HPDE6-E6E7 (cell line): ENCODE results near the gene FLACC1.
"Not testable (repeated sequence)": the region's sequence is repeated elsewhere in the genome, so short reads cannot be mapped to it uniquely, and the experiment has no call there.

Source experiments
- DNase-seq: peaks from one replicate; pipeline ENCODE4 v3.0.0; 2011; ENCODE audit warnings: missing footprints; ENCODE audit errors: extremely low spot score

The FLACC1 gene, protein sequence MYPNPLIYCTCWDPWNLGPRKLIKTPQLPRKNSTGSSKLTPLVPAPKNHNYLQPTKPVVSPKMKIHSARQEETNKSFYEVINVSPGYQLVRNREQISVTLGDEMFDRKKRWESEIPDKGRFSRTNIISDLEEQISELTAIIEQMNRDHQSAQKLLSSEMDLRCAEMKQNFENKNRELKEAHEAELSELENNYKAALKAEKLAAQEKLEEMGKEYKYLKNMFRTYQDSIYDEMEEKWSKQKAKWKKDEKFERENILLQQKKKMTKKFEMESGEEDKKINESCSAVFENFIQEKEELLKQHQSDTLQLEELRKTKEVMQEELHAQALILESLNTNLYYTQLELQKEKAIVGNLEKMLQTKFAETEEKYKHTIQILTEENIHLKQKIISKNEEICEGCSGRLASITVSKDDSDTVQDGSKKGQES

DNA sequence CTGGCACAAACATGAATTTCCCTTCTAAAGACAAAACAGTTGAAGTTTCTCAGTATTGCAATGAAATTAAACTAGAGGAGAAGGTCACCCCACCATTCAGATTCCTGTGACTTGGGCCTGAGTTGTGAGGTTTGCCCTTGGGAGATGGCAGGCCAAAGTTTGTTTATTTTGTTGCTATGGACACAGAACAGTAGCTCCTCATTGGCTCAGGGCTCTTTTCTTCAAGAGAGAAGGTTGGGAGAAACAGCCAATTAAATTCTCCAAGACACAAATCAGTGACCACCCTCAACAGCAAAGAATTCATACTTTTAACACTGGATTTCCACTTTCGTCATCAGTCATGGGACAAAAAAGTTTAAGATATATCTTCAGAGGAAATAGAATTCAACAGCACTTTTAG, at the start of gene FLACC1:
Gene FLACC1 (minus strand): TSS at position 125 of the 400 bp plus-strand sequence. CDS start 5,941 bp downstream, outside the sequence.
- DNase-seq, result peak; percentile 12

DNA sequence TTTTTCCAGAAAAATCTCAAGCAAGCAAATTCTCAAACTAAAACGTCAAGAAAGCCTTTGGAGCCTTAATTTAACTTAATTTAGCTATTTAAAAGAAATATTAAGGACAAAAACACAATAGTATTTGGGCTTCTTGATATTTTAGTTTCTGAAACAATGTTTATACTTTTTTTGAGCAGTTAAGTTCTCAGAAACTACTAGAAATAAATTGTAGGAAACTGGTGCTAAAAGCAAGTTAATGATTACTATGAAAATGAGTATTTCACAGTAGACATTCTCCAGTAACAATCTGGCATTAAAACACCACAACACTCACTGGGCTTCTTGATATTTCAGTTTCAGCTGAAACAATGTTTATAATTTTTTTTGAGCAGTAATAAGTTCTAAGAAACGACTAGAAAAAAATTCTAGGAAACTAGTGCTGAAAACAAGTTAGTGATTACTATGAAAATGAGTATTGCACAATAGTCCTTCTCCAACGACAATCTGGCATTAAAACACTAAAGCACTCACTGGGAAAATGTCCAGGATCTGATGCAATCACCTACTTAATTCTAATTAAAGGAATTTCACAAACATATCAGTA, 49.0 kb upstream of the FLACC1 start:
- no peak for DNase-seq

DNA sequence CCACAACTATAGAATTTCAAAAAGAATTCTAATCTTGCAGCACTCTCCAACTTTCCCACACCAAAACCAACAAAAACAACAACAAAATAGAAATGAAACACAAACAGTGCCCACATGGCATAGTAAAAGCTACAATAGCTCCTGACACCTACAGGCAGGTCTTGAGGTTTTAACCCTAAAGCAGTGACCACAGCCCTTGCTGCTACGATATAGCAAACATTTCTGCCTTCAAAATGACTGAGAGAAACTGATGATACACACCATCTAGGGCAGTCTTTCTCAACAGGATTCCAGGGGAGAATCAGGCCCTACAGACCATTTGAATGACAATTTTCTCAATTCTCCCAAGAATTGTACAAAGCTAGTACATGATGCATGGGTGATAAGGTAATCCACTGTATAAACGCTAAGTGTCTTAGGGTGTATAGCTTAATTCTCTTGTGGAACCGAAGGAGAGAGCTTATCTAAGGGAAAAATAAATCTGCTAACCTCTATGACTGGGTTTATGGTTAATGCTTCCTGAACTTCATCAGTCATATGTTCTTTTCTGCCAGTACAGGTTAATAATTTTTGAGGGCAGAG, 47.6 kb upstream of the FLACC1 start:
- no peak for DNase-seq

DNA sequence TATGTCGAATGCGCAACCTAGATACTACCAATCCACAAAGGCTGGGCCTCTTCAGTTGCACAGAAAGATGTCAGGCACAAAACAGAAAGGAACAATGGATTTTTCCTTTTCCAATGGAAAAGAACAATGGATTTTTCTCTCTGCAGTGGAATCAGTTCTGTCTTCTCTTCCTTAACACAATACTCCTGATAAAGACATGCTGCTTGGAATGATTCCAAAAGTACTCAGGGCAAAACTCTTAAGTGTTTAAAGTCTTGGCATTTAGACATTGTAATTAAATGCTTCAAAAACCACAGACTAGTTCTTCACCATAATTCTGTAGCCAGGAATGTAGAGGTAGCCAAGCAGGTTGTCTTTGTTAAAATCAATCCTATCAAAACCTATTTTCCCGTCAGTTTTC, 46.7 kb upstream of the FLACC1 start:
- no peak for DNase-seq

DNA sequence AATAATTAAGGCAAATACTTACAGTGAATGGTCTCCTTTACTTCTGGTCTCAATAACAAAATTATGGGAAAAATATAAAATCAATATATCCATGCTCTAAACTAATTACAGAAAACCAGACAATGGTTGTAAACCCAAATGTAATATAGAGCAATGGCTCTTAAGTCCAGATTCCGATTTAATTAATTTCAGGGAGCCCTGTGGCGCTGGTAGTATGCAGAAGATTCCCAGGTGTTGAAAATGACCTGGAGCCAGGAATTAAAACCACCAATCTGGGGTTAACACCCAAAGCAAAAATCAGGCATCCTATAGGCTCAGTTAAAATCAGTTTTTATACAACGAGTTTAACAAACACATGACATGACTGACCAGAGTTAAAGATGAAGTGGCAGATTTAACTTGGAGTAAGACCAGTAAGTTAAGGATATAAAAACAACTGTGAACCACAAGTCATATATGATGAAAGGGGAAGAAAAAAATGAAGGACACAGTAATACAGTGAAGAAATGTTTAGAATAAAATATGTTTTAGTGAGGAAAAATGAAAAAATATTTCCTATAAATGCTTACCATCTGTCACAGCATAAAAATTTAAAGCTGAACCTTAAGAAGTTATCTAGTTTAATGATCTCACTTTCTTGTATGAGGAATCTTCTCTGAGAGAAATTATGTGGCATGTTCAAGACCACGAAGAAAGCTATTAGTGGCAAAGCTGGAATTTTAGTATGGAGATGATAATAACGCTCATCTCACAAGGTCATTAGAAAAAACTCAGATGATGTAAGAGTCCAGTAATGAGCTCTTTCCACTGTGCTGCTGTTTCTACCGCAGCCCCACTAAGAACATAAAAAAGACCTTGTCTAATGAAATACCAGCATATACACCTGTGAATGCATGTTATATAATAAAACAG, 45.8 kb upstream of the FLACC1 start:
- DNase-seq, result no peak

DNA sequence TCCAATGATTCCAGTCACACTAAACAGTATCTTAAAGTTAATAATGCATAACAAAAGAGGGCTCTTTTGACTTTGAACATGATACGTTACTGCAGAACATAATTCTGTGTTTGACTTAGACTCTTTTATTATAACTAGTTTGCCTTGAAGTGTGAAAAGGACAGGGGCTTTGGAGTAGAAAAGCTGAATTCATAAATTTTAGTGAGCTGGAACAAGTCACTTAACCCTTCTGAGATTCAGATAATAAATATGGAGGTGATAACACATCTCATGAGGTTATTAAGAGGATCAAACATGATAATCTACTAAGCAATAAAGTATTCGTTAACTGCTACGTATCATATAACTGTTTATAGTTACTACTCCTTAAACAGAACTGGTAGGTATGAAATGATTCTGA, 44.7 kb upstream of the FLACC1 start:
- no peak for DNase-seq

DNA sequence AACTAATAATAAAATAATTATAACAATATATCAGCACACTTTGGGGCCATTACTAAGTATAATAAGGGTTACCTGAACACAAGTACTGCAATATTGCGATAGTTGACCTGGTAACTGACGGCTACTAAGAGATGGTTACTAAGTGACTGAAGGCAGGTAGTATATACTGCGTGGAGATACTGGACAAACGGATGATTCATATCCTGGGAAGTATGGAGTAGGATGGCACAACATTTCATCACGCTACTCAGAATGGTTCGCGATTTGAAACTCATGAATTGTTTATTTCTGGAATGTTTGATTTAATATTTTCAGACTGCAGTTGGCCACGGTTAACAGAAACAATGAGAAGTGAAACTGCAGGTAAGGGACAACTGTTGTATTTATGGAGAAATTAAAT, 39.5 kb upstream of the FLACC1 start:
- peak; percentile 26 for DNase-seq

DNA sequence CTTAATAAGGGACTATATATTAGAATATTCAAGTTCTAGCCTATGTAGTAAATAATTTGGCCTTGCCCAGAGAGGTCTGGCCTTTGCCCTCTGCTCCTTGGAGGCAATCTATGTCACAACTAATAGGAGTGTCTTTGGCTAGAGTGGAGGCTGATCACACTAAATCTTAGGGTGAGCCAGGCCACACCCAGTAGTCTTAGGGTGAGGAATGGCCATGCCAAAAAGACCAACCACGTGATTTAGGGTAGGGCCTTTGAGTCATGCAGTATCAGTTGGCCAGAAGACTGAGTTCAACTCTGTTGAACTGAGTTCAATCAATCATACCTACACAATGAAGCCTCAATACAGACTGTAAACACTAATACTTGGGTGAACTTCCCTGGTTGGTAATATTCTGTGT, 26.0 kb upstream of the FLACC1 start:
- DNase-seq, result peak; percentile 23

DNA sequence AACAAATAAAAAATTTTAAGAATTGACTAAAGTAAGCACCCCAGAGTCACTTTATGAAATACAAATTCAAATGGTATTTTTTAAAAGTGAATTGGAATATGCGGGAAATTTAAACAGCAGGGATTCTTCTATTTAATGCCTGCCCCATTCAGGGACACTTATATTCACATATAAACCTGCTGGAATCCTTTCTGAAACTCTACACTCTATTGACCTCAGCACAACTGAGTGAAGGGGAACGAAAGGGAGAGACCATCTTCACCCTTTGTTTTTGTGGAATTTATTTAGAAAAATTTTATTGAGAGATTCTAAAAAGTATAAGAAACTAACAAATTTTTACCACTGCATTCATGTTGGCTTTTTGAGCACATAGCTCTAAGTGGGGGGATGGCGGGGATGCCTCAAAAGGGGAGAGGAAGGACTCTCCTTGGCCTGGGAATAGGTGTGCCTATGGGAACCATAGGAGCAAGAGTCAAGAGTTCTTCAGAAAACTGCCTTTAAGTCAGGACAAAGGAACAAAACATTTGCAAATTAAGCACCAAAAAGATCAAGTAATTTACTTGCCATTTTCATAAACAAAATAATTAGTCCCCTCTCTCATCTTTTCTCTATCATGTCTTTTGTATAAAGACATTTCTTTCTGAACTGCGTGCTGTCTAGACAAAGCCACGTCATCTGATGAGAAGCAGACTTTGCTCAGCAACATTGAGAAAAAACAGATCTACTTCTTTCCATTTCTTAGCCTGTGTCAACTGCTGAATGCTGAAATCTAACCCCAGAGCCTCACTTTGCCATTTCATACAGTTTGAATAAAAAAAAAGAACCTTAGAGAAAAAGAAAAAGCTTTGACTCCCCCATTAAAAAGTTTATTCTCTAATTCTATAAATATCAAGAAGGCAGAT, 21.6 kb upstream of the FLACC1 start:
- no peak for DNase-seq

DNA sequence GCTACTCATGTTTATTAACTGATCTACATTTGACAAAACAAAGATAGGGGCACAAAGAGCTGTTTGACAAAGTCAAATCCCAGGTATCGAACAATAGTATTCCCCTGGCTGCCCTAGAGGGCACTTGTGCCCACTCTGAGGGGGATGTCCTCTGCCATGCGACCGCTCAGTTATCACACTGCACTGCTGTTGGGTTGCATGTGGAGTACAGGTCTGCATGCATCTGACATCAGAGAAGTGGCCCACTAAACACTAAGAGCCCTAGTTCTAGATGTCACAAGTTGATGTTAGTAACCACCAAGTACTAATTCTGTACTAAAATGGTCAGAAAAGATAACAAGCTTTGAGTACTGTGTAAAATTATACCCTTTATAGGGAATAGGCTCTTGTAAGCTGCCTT, 20.1 kb upstream of the FLACC1 start:
- DNase-seq, result no peak

DNA sequence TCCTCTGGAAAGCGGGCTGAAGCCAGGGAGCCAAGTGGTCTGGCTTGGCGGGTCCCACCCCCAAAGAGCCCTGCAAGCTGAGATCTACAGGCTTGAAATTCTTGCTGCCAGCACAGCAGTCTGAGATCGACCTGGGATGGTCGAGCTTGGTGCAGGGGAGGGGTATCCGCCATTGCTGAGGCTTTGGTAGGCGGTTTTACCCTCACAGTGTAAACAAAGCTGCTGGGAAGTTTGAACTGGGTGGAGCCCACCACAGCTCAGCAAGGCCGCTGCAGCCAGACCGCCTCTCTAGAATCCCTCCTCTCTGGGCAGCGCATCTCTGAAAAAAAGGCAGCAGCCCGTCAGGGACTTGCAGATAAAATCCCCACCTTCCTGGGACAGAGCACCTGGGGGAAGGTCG, 12.6 kb upstream of the FLACC1 start:
- DNase-seq, result no peak

DNA sequence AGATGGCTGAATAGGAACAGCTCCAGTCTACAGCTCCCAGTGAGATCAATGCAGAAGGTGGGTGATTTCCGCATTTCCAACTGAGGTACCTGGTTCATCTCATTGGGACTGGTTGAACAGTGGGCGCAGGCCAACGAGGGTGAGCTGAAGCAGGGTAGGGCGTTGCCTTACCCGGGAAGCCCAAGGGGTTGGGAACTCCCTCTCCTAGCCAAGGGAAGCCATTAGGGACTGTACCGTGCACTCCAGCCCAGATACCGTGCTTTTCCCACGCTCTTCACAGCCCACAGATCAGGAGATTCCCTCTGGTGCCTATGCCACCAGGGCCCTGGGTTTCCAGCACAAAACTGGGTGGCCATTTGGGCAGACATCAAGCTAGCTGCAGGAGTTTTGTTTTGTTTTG, 12.2 kb upstream of the FLACC1 start:
- DNase-seq, result not testable (repeated sequence)

DNA sequence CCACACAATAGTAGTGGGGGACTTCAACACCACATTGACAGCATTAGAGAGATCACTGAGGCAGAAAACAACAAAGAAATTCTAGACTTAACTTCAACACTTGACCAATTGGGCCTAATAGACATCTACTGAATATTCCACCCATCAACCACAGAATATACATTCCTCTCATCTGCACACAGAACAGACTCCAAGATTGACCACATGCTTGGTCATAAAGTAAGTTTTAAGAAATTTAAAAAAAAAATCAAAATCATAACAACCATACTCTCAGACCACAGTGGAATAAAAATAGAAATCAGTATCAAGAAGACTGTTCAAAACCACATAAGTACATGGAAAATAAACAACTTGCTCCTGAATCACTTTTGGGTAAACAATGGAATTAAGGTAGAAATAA, 9.0 kb upstream of the FLACC1 start:
- no peak for DNase-seq

DNA sequence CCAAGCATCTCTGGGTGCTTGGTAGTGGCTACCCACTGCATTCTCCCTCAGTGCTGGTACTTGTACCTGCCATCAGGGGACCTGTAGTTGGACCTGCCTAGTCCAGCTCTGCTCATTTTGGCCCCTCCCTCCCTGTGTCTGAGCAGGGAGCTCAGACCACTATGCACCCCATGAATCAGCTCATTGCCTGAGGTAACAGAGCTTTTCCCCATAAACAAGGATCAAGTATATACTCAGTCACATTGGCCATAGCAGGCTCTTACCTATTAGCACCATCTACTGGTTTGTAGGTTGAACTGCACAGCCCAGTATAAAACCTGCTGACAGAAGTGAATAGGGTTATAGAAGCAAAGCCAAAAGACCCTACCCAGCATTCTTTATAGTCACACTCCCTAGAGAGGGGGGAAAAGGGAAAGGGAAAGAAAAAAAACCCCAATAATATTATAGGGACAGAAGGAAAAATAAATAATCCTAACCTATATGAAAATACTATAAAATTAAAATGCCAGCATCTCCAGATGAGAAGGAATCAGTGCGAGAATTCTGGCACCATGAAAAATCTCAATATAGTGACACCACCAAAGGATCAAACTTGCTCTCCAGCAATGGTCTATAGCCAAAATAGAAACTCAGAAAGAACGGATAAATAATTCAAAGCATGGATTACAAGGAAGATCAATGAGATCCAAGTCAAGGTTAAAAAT, 6.9 kb upstream of the FLACC1 start:
- no peak for DNase-seq

DNA sequence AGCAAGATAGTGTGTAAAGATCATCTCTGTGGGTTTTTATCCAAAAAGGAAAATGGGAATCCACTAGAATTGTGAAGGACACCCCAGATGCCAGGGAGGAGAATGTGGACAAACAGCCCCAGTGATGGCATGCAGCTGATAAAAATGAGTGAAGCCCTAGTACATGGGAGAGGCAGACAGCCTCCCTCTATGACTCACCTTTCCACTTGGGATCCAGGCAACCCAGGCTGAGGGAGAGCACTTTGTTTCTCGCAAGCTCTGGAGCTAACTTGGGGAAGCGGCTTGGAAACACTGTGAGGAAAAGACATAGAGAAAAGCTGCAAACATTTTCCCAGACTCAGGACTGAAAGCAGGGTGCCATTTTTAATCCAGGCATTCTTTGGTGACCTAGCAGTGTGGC, 5.3 kb upstream of the FLACC1 start:
- DNase-seq, result no peak

DNA sequence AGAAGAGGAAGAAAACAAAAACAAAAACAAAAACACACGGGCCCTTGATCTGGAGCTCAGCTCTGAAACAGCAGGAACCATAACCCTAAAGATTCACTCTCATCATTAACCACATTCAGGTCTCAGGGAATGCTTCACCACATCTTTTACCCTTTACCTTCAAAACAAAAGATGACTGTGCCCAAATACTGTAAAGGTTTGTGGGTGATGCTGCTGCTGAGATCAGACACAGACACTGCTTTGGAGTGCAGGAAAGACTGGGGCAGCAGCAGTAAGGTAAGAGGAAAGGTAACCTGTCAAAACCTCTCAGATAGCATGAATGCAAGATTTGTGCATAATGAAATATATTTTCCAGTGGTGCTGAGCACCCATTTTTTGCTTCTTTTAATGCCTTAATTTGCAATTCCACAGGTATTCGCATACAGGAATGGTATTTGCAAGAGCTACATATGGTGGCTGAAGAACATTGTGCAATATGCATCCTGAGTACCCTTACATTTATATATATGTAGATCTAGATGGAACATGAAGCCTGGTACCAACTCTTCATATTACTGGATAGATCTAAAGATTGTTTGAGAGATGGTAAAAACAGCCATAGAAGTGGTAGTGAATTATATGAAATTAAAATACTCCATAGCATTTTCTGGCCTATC, 4.1 kb upstream of the FLACC1 start:
- DNase-seq, result no peak

DNA sequence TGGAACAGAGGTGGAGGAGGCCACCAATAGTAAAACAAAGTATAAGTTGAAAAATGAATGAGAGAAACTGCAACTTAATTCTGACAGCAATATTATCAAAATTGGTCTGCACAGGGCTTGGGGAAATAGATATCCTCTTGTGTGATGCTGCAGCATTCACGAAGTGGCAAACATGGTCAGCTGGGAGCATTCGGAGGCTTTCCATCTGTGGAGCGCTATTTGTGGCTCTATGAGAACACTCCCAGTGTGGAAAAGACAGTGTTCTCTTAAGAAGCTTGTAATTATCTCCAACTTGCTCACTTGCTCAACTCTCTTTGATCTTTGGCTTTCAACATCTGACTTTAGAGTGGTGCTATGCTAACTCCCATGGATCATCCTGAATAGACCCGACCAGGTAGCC, 3.1 kb upstream of the FLACC1 start:
- DNase-seq, result no peak

DNA sequence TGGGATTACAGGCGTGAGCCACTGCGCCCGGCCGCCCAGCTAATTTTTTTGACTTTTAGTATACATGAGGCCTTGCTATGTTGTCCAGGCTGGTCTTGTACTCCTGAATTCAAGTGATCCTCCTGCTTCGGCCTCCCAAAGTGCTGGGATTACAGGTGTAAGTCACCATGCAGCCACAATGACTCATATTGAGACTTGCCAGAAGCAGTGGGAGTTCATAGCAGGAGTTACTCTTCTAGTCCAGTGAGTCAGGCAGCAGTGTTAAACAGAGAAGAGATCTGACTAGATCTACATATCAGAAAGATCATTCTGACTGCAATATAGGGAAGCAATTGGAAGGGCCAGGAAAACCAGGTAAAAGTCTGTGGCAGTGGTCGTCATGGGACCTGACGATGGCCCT, 1.5 kb upstream of the FLACC1 start:
- DNase-seq, result peak; percentile 84

DNA sequence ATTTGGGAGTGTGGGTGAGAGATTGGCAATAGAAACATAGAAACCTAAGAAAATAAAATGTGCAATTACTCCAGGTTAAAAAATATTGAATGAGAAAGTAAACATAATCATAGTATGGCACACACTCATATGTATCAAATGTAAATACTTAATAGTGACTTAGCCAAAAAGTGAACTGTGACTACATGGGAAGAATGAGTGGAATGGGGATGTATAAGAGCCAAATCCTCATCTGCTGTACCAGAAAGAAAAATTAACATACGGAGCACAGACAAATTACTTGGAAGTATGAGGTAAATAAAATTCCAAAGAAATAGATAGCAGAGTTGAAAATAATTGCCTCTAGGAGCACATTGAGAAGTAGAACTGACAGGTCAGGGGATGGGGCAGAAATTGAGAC, 4.0 kb downstream of the FLACC1 start:
- DNase-seq, result no peak

DNA sequence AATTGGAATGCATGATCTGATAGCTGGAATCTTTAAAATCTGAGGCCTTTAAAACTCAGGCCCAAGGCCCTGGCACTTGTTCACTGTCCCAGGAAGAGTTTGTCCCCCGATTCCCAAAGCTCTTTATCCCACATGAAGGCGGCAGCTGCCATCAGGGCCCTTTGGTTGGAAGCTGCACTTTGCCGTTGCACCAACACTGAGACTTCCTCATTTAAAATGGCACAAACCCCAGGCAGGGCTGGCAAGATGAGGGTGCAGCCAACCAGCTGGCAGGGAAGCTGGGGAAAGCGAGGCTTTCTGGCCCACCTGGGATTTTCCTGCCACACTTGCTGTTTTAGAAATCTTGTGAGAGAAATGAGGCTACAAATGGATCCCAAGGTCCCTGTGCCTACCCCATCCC, 6.3 kb downstream of the FLACC1 start:
- DNase-seq, result no peak
